HEK293 (cell line): ENCODE results near the gene OPCML.
A peak's percentile ranks its signal among the peaks of the same experiment; 100 is the strongest.

Experiments used
- GFI1B ChIP-seq: fragments of 450-650 bp; formaldehyde crosslinking; IDR thresholded peaks from 2 replicates; pipeline ENCODE4 v1.5.1; 2016; ENCODE audit warnings: missing biosample characterization, missing genetic modification characterization
- HIC1 ChIP-seq: fragments of 450-650 bp; formaldehyde crosslinking; IDR thresholded peaks from 2 replicates; pipeline ENCODE4 v1.5.1; 2016; ENCODE audit warnings: missing biosample characterization, missing genetic modification characterization
- KLF1 ChIP-seq: fragments of 450-650 bp; formaldehyde crosslinking; IDR thresholded peaks from 2 replicates; pipeline ENCODE4 v1.5.1; 2016; ENCODE audit warnings: missing biosample characterization, missing genetic modification characterization
- KLF16 ChIP-seq: fragments of 450-650 bp; formaldehyde crosslinking; IDR thresholded peaks from 2 replicates; pipeline ENCODE4 v1.5.1; 2017; ENCODE audit warnings: missing biosample characterization, missing genetic modification characterization
- REPIN1 ChIP-seq: fragments of 450-650 bp; formaldehyde crosslinking; IDR thresholded peaks from 2 replicates; pipeline ENCODE4 v1.5.1; 2017; ENCODE audit warnings: missing biosample characterization, missing genetic modification characterization, low read depth
- REST ChIP-seq: fragments of 450-650 bp; formaldehyde crosslinking; IDR thresholded peaks from 2 replicates; pipeline ENCODE4 v1.5.1; 2016; ENCODE audit warnings: missing biosample characterization, missing genetic modification characterization
- SCRT1 ChIP-seq: fragments of 450-650 bp; formaldehyde crosslinking; IDR thresholded peaks from 2 replicates; pipeline ENCODE4 v1.5.1; 2016; ENCODE audit warnings: missing biosample characterization, missing genetic modification characterization, borderline replicate concordance
- TSHZ1 ChIP-seq: fragments of 450-650 bp; formaldehyde crosslinking; IDR thresholded peaks from 2 replicates; pipeline ENCODE4 v1.5.1; 2016; ENCODE audit warnings: missing biosample characterization, missing genetic modification characterization, borderline replicate concordance
- ZBTB10 ChIP-seq: fragments of 450-650 bp; formaldehyde crosslinking; IDR thresholded peaks from 2 replicates; pipeline ENCODE4 v1.5.1; 2016; ENCODE audit warnings: missing biosample characterization, missing genetic modification characterization
- ZFP69B ChIP-seq: fragments of 450-650 bp; formaldehyde crosslinking; IDR thresholded peaks from 2 replicates; pipeline ENCODE4 v1.5.1; 2016; ENCODE audit warnings: missing biosample characterization, missing genetic modification characterization
- ZIC2 ChIP-seq: fragments of 450-650 bp; formaldehyde crosslinking; IDR thresholded peaks from 2 replicates; pipeline ENCODE4 v1.5.1; 2016; ENCODE audit warnings: missing biosample characterization, missing genetic modification characterization
- ZNF138 ChIP-seq: fragments of 450-650 bp; formaldehyde crosslinking; IDR thresholded peaks from 2 replicates; pipeline ENCODE4 v1.5.1; 2016; ENCODE audit warnings: missing biosample characterization, missing genetic modification characterization, borderline replicate concordance
- ZNF169 ChIP-seq: fragments of 450-650 bp; formaldehyde crosslinking; IDR thresholded peaks from 2 replicates; pipeline ENCODE4 v1.5.1; 2016; ENCODE audit warnings: missing biosample characterization, missing genetic modification characterization
- ZNF274 ChIP-seq, 2 experiments: fragments of 200-500 bp in 1 of 2; fragments of 450-650 bp in 1 of 2; sonication (Bioruptor generic) in 1 of 2; formaldehyde crosslinking in 1 of 2; IDR thresholded peaks; 2 replicates each; pipeline versions ENCODE4 v1.5.1 to v1.6.1; 2014 to 2016; ENCODE audit warnings: borderline replicate concordance in 1 of 2, inconsistent platforms in 1 of 2, low read length in 1 of 2, missing biosample characterization in 1 of 2, missing genetic modification characterization in 1 of 2
- ZNF292 ChIP-seq: fragments of 450-650 bp; formaldehyde crosslinking; IDR thresholded peaks from 2 replicates; pipeline ENCODE4 v1.5.1; 2016; ENCODE audit warnings: low read depth, missing biosample characterization, missing genetic modification characterization, borderline replicate concordance
- ZNF335 ChIP-seq: fragments of 450-650 bp; formaldehyde crosslinking; conservative IDR thresholded peaks from 2 replicates; pipeline ENCODE4 v1.5.1; 2016; ENCODE audit warnings: missing biosample characterization, missing genetic modification characterization
- ZNF426 ChIP-seq: fragments of 450-650 bp; formaldehyde crosslinking; IDR thresholded peaks from 2 replicates; pipeline ENCODE4 v1.5.1; 2017; ENCODE audit warnings: missing biosample characterization, missing genetic modification characterization, mild to moderate bottlenecking, inconsistent platforms, moderate library complexity
- ZNF510 ChIP-seq: fragments of 450-650 bp; formaldehyde crosslinking; IDR thresholded peaks from 2 replicates; pipeline ENCODE4 v1.5.1; 2018; ENCODE audit warnings: mild to moderate bottlenecking, missing genetic modification characterization, missing biosample characterization; ENCODE audit not compliant: insufficient replicate concordance
- ZNF514 ChIP-seq: fragments of 450-650 bp; formaldehyde crosslinking; IDR thresholded peaks from 2 replicates; pipeline ENCODE4 v1.5.1; 2016; ENCODE audit warnings: missing biosample characterization, missing genetic modification characterization
- ZNF560 ChIP-seq: fragments of 450-650 bp; formaldehyde crosslinking; IDR thresholded peaks from 2 replicates; pipeline ENCODE4 v1.5.1; 2017; ENCODE audit warnings: missing biosample characterization, missing genetic modification characterization, borderline replicate concordance
- ZNF610 ChIP-seq: fragments of 450-650 bp; formaldehyde crosslinking; IDR thresholded peaks from 2 replicates; pipeline ENCODE4 v1.5.1; 2016; ENCODE audit warnings: missing biosample characterization, missing genetic modification characterization, borderline replicate concordance
- ZSCAN4 ChIP-seq: fragments of 450-650 bp; formaldehyde crosslinking; IDR thresholded peaks from 2 replicates; pipeline ENCODE4 v1.5.1; 2017; ENCODE audit warnings: missing biosample characterization, missing genetic modification characterization
- ZSCAN5A ChIP-seq: fragments of 450-650 bp; formaldehyde crosslinking; IDR thresholded peaks from 2 replicates; pipeline ENCODE4 v1.5.1; 2016; ENCODE audit warnings: missing biosample characterization, missing genetic modification characterization

OPCML gene

GRCh38 chr11:133082841-133083488, 449.3 kb downstream of the OPCML start (continued):
- TF ChIP-seq HIC1 (tag by site-specific recombination) (no peak), ZNF560 (tag by site-specific recombination) (no peak), ZNF292 (tag by site-specific recombination) (no peak), ZNF169 (tag by site-specific recombination) (no peak), ZNF138 (tag by site-specific recombination) (no peak), ZNF610 (tag by site-specific recombination) (peak; percentile 60; the same call in 1 of the 2 replicates), ZSCAN5A (tag by site-specific recombination) (no peak), ZNF335 (tag by site-specific recombination) (peak; percentile 30; the same call in 1 of the 2 replicates), REPIN1 (tag by site-specific recombination) (no peak), ZNF514 (tag by site-specific recombination) (no peak), ZSCAN4 (tag by site-specific recombination) (peak; percentile 77), ZBTB10 (tag by site-specific recombination) (0 out of 2 replicates have a peak, but pooled peaks have one; percentile 20), ZFP69B (tag by site-specific recombination) (no peak), SCRT1 (tag by site-specific recombination) (no peak), ZIC2 (0 out of 2 replicates have a peak, but pooled peaks have one; percentile 26), KLF16 (no peak), GFI1B (tag by site-specific recombination) (no peak), TSHZ1 (tag by site-specific recombination) (no peak), ZNF426 (tag by site-specific recombination) (no peak), REST (no peak), ZNF510 (tag by site-specific recombination) (no peak), KLF1 (tag by site-specific recombination) (no peak), ZNF274 (IDR thresholded peaks at IDR 0.05; ENCODE audit: low read length) (no peak), ZNF274 (tag by site-specific recombination; IDR thresholded peaks at IDR 0.05; ENCODE audit: borderline replicate concordance) (no peak)
